HG02870 (cell line): ENCODE data around the gene NFKBIL1.
A peak's percentile ranks its signal among the peaks of the same experiment; 100 is the strongest.
"Not testable (repeated sequence)": the region's sequence is repeated elsewhere in the genome, so short reads cannot be mapped to it uniquely, and the experiment has no call there.

ENCODE experiments used
- ATAC-seq: cut with Tn5 transposase; IDR thresholded peaks from one replicate; pipeline ENCODE4 v1.9.1; 2021; ENCODE audit warnings: mild to moderate bottlenecking, moderate library complexity; ENCODE audit not compliant: unreplicated experiment

Gene NFKBIL1

DNA sequence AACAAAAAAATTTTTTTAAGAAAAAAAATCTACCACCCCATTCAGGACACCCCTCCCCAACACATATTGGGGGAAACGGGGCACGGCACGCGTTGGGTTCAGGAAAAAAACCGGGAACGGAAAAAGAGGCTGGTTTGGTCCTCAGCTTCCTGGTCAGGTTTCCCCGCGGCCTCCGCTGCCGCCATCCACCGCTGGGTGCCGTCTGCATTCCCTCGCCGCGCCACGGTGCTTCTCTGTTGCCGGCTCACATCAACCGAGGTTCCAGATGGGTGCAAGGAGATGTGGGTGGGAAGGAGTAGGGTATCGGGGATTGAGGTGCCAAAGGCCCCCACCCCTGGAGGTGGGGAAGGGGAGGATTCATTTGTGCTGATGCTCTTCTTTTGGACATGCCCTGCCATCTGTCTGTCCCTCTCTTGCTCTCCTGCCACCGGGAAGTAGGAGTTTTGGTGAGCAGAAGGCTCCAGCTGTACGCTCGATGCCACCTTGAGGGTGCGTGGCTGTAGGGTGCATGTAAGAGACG, 12.8 kb upstream of the NFKBIL1 start:
- no peak for ATAC-seq

DNA sequence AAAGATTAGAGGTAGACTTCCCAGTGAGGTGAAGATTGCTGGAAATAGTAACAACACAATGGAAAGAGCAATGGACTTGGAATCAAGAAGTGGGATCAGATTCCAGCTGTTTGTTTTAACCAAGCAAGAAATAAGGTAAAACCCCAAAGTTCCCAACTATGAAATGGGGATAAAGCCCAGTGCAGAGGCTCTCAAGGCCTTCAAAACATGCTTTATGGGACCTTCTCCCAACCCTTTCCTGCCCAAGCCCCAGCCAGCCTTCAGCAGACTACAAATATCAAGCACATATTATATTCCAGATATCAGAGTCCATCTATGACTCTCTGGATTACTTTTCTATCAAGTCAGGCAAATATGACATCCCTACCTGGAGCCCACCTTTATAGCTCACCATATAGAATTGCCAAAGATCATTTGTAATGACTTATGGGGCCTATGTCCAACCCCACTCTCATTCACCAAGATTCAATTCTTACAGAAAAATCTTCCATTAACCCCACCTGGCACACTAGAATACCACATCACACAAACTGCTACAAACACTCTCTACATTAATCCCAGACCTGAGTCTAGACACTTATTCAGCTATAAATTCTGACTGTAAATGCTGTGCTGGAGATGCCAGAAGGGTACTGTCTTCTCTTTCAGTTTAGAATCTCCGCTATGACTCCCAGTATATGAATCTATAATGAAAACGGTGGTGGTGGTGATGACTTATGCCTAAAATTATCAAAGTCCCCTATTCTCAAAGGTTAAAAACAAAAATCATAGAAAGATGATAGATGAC, 11.7 kb upstream of the NFKBIL1 start:
- no peak for ATAC-seq

DNA sequence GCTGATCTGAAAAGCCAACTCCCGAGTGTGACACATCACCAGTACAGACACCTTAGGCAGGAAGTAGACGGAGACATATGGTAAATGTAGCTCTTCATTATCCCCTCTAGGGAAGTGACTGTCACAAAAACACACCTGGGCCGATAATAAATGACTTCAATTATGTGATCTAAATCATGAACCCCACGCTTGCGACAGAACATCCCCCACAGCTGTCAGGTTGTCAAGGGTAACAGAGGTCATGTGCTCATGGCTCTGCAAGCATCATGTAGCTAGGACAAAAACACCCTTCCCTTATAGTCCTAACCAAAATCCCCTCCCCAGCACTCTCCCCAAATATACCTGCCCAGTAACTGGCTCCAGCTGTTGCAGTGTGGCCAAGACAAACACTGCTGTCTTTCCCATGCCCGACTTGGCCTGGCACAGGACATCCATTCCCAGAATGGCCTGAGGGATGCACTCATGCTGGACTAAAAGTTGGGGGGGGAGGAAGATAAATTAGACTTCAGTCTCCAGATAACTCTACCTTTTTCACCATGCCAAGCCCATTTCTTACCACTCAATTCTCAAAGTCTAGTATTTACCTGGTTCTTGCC, 8.5 kb upstream of the NFKBIL1 start:
- ATAC-seq, result no peak

DNA sequence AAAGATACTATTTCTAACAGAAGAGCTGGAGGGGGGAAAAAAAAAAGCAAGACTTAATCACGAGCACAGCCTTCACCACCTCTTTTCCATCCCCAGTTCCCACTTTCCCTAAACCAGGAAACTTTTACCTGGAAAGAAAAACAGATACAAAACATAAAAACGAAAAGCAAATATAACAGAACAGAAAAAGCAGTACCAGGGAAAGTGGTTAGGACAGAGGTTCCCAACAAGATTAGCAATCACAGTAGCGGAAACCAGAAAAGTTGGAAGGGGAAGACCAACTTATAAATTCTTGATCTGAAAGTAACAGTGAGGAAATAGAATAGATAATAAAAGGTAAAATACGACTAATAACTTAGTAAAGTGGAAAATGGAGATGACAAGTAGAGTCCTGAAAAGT, 6.8 kb upstream of the NFKBIL1 start:
- no peak for ATAC-seq

DNA sequence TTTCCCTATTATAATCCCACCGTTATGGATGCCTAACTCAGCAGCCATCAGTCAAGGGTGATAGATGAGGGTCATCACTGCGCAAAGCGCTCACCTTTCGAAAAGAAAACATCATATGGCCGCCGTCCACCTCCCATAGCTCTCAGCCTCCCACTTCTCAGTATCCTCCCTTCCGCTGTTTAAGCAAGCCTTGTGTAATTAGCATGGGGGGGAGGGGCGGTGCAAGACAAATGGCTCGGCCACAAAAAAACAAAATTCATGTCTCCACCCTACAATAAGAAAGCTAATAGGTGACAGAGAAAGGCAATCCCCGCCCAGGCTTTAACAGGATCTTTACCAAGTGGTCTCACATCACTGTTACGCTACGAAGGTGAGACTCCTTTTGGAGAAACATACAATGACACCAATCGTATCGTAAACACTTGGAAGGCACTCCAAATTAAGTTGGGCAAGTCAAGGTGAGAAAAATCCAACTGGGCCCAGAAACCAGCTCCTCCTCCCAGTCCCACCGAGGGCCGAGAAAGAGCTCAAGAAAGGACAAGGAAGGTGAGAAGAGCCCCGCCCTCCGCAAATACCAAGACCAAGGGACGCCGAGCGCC, 6.2 kb upstream of the NFKBIL1 start:
- ATAC-seq, result no peak

DNA sequence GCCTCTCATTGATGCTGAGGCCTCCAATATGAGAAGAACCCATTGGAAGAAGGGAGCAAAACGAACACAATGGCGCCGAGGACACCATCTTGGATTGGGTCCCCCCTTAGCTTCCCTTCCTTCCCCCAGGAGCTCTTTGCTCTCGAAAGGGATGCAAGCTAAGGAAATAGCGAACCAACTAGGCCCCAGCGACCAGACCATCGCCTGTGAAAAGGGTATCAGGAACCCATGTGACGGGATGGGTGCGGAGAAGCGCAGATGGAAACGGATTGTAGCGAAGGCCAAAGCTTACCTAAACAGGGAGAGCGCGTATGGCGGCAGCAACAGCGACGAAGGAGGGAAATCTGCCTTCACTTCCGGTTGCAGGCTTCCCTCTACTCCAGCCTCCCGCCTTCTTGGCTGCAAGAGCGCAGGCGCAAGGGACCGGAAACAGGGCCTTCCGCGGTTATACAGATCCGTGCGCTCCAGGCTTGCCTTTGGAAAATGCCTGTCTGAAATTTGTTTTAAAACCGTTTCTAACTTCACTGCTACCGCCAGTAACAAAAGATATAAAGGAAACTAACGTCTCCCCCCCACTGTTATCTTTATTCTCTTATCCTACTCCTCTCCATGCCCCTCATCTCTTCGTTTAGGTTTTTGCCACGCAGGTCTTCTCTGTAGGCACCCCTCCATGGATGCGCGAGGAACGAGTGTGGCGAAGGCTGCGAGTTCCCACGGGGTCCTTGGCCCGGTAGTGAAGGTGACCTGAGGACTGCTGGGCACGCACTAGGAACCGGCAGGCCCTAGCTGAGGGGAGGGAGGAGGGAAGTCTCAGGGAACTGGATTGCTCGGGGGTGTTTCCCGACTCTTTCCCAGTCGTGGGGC, 5.5 kb upstream of the NFKBIL1 start, which contains the start of gene DDX39B:
DDX39B (minus strand) TSS at position 346 of the 864 bp plus-strand sequence. CDS start 1,471 bp downstream, outside the sequence.
- peak; percentile 61 for ATAC-seq

DNA sequence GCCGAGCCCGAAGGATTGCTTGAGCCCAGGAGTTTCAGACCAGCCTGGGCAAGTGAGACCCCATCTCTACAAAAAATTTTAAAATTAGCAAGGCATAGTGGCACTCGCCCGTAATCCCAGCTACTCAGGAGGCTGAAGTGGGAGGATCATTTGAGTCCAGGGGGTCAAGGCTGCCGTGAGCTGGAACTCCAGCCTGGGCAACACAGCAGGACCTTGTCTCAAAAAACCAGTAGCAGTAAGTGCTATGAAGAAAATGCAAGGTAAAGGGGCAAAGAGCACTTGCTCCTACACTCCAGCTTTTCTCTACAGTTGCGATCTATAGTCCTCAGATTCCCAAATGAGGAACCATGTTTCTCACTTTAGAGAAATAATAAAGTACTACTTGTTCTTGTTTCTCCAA, 3.8 kb upstream of the NFKBIL1 start:
- no peak for ATAC-seq

DNA sequence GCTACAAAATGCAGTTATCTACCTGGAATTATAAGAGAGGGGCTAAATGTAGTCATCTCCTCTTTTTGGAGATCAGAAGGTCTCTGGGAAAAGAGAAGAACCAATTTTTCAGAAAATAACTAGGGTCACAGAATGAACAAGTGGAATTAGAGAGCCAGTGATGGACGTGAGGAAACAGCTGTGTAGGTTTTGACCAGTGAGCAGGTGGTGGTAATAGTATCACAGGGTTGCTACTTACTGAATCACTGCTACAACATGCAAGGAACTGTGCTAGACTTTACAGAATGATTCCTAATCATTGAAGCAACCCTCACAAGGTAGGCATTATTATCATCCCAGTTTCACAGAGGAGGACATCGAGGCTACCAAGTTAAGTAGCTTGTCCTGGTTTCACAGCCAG, 2.7 kb upstream of the NFKBIL1 start:
- ATAC-seq, result no peak

DNA sequence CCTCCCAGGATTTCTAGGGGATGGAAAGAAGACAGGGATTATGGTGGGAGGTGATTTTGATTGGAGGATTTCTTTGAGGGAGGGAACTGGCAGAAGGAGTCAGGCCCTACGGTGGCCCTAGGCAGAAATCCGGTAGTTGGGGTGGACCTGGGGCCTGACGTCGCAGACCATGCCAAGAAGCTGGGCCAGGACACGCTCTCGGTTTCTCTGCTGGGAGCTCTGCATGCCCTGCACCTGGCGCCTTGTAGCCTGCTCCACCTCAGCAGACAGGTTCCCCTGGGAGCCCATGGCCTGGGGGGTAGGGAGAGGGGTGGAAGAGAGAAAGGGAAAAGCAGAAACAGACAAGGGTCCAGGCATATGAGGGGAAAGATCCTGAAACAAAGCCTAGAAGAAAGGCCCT, 2.1 kb upstream of the NFKBIL1 start:
- no peak for ATAC-seq

DNA sequence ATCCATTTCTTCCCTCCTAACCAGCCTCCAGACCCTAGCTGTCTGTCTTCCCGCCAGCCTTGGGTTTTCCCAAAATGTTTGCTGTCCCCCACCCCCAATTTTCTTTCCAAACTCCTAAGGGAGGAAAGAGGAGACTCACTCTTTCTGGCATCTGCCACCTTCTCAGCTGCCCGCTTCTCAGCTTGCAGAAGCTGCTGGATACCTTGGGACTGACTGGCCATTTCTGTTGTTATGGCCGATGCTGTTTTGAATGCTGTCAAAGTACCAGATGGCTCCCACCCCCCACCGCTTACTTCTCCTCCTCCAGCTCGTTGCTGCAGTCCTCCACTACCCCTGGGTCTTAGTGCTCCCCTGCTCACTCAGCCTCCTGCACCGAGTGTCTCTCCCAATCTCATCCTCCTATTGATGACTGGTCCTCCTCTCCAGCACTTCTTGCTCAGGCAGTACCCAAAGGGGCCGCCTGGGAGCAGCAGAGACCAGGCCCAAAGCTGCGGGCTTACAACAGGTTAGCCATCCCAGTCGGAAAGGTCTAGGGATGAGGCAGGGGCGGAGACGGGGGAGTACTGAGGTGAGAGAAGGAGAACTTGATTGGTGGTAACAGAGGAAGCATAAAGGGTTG, 960 bp upstream of the NFKBIL1 start, which contains the start of gene ATP6V1G2:
ATP6V1G2 (minus strand) TSS at position 270 of the 619 bp plus-strand sequence; CDS start at position 221, 49 bp downstream.
- ATAC-seq, result no peak

DNA sequence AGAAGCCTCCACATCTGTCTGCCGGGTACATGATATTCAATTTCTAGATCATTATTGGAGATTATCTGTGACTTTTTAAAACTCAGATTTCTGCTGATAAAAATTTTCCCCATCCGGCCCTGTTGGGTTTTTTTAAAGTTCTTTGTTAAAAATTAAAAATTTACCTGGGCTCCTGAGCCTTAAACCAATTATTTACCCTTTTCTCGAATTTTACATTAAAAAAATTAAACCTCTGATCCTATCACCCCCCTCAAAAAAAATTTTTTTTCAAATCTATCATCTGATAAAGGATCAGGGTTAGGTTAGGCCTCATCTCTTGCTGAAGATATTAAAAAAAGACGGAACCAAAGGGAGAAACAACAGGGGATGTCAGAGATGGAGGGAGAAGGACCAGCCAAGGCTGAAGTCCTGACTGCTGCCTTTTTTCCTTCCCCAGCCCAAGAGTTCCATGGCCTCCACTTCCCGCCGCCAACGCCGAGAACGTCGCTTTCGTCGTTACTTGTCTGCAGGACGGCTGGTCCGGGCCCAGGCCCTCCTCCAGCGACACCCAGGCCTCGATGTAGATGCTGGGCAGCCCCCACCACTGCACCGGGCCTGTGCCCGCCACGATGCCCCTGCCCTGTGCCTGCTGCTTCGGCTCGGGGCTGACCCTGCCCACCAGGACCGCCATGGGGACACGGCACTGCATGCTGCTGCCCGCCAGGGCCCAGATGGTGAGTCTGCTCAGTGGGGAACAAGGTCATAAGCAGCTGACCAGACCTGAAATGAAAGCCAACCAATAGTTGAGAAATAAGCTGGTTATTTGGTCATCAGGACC, 527 bp downstream of the NFKBIL1 start:
- no peak for ATAC-seq

DNA sequence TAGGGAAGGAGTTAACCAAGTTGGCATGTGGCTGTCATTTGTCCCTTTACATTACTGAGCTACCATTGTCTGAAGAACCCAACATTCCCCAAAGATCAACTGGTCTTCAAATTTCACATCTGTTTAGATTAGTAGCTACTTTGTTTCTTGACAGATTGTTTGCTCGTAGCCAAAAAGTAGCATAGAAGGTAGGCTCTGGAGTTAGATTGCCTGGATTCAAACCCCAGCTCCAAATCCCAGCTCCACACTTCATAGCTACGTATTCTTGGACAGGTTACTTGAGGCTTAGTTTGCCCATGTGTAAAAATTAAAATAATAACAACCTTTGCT, 1.1 kb downstream of the NFKBIL1 start:
- ATAC-seq, result no peak

DNA sequence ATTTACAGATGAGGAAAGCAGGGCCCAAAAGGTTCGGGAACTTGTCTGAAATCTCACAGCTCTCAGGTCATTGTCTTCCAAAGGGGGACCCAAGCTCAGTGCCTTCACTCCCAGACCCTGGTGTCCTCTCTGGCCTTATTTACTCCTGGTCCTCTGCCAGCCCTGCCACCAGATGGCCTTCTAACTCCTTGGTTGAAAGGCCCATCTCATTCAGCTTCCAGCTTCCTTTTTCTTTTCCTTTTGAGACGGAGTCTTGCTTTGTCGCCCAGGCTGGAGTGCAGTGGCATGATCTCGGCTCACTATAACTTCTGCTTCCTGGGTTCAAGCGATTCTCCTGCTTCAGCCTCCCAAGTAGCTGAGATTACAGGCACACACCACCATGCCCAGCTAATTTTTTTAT, 4.0 kb downstream of the NFKBIL1 start:
- ATAC-seq, result not testable (repeated sequence)

DNA sequence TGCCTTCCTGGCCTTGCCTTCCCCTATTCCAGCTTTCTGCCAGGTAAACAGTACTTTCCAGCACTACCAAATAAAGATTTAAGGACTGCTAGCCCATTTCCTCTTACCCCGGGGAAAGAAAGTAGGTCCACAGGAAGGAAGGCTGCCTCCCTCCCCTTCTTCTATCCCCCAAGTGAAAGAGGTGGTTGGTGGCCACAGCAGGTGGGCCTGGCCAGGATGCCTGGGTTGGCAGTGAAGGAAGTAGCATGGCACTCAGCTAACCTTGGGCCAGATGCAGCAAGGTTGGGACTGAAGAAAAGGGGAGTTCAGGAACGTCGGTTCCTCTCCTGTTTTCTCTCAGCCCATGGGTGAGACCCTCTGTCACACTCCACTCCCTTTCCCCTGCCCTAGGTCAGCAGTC, 8.9 kb downstream of the NFKBIL1 start:
- no peak for ATAC-seq

DNA sequence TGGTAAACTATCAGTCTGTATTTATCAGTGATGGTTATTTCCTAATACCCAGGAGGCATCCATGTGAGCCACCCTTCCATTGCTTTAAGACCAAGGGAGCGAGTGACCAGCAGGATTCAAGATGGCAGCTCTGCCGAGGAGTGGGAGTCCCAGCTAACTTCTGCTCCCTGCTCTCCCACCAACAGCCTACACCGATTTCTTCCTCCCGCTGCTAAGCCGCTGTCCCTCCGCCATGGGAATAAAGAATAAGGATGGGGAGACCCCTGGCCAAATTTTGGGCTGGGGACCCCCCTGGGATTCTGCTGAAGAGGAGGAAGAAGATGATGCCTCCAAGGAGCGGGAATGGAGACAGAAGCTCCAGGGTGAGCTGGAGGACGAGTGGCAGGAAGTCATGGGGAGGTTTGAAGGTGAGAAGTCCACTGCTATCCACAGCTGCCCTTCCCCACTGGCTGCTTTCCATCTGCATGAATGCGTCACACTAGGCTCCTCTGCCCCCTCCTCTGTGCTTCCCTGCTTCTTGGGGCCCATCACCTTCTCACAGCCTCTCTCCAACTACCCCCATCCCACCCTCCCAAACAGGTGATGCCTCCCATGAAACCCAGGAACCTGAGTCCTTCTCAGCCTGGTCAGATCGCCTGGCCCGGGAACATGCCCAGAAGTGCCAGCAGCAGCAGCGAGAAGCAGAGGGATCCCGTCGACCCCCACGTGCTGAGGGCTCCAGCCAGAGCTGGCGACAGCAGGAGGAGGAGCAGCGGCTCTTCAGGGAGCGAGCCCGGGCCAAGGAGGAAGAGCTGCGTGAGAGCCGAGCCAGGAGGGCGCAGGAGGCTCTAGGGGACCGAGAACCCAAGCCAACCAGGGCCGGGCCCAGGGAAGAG, 10.3 kb downstream of the NFKBIL1 start:
- no peak for ATAC-seq

DNA sequence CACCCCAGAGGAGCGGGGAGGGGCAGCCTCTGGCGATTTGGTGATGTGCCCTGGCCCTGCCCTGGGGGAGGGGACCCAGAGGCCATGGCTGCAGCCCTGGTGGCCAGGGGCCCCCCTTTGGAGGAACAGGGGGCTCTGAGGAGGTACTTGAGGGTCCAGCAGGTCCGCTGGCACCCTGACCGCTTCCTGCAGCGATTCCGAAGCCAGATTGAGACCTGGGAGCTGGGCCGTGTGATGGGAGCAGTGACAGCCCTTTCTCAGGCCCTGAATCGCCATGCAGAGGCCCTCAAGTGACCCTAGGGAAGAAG, 10.9 kb downstream of the NFKBIL1 start:
- ATAC-seq, result no peak

DNA sequence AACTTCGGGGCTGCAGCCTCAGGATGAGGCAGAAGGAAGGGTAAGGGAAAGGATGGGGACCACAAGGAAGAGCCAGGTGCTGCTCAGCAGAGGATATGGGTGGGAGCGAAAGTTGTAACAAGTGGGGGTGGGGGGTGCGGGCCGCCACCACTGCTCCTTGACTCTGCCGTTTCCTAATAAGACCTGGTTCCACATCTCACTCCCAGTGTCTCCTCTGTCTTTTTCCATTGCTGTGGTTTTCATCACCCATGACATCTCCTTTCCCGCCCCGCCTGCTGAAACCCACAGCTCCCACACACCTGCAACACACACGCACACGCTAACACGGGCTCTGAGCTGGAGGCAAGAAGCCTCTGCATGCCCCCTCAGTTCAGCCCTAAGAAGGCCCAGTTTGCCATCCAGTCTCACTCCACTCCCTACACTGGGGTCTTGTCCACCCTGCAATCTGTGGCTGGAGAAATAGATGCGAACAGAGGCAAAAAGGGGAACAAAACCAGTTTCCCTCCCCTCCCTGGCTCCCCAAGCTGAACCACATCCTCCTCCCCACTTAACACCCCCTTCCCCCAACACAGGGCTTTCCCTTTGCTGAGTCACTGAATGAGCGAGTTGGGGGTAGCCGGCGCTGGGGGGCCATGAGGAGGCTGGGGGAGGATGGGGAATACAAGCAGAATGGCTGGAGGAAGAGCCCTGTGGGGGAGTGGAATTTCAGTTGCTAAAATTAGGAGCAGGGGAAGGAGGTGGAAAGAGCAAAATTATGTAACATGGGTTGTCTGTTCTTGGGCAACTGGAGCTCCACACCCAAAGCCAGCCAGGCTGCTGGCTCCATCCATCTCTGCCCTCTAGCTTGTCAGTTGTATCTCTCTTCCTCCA, 11.5 kb downstream of the NFKBIL1 start:
- no peak for ATAC-seq

DNA sequence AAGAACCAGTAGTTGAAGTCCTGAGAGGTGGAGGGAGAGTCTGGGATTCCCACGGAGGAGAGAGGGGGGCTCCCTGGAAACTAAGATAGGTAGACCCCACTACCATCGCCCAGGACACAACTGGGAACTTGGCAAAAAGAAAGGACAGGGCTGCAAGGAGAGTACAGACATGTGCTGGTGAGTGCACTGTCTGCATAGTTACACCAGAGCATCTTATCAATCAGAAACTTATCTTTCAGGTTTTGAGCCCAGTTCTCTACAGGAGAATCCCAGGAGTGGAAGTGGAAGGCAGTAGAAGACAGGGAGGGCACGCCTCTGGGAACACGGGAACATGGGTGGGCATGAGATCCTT, 12.2 kb downstream of the NFKBIL1 start:
- ATAC-seq, result no peak
